NCI-H345 (cell line): ENCODE measurements around the gene SMAD7.

Experiments used
- DNase-seq: peaks from one replicate; lab custom pipeline; 2025; lab: John Stamatoyannopoulos, UW

The SMAD7 gene

GRCh38 chr18:48959921-48960920 is 9.5 kb upstream of the SMAD7 start:
- no peak for DNase-seq

- DNase-seq = no peak
Observed at GRCh38 chr18:48959551-48959920, 8.8 kb upstream of the SMAD7 start.

- no peak for DNase-seq
Observed at GRCh38 chr18:48958951-48959350, 8.2 kb upstream of the SMAD7 start.

GRCh38 chr18:48957616-48958015 is 6.9 kb upstream of the SMAD7 start:
- DNase-seq = no peak

GRCh38 chr18:48957136-48957535 is 6.4 kb upstream of the SMAD7 start:
- DNase-seq = no peak

GRCh38 chr18:48956356-48956755 is 5.6 kb upstream of the SMAD7 start:
- DNase-seq = no peak

GRCh38 chr18:48955830-48956261 is 5.1 kb upstream of the SMAD7 start:
- DNase-seq = no peak

- DNase-seq = no peak
Observed at GRCh38 chr18:48954886-48955819, 4.4 kb upstream of the SMAD7 start.

- DNase-seq = no peak
Observed at GRCh38 chr18:48953104-48953706, 2.4 kb upstream of the SMAD7 start.

- DNase-seq = peak; percentile 68
Observed at GRCh38 chr18:48952287-48953103, 1.7 kb upstream of the SMAD7 start.

- peak; percentile 85 for DNase-seq
Observed at GRCh38 chr18:48951448-48952286, 902 bp upstream of the SMAD7 start.

GRCh38 chr18:48949606-48950535 is 894 bp downstream of the SMAD7 start:
- DNase-seq = peak; percentile 48

- DNase-seq = no peak
Observed at GRCh38 chr18:48949050-48949605, 1.6 kb downstream of the SMAD7 start.

GRCh38 chr18:48948112-48949049 is 2.4 kb downstream of the SMAD7 start:
- peak; percentile 50 for DNase-seq

GRCh38 chr18:48947560-48947959 is 3.2 kb downstream of the SMAD7 start:
- no peak for DNase-seq

- DNase-seq = no peak
Observed at GRCh38 chr18:48947092-48947491, 3.7 kb downstream of the SMAD7 start.

- peak; percentile 38 for DNase-seq
Observed at GRCh38 chr18:48946329-48946835, 4.4 kb downstream of the SMAD7 start.

GRCh38 chr18:48945953-48946217 is 4.9 kb downstream of the SMAD7 start:
- no peak for DNase-seq
